ENCODE data around the gene BAZ1B. TPM values are rescaled to one million over a fixed set of nuclear protein-coding genes. Genes with fewer than 3 reads are reported as not detected.
"Not testable (repeated sequence)": the region's sequence is repeated elsewhere in the genome, so short reads cannot be mapped to it uniquely, and the experiment has no call there.

Gene BAZ1B
- total RNA-seq, 1 experiment from 2014 or later, result 70.7 TPM

- no peak for DNase-seq (ENCODE audit: low read depth)
These were observed 14.5 kb downstream of the BAZ1B start for GRCh38 chr7:73507556-73507955.

- DNase-seq (ENCODE audit: low read depth), result no peak
These were observed 17.2 kb downstream of the BAZ1B start for GRCh38 chr7:73504920-73505319.

- DNase-seq (ENCODE audit: low read depth), result no peak
These were observed 18.1 kb downstream of the BAZ1B start for GRCh38 chr7:73504017-73504416.

- DNase-seq (ENCODE audit: low read depth), result no peak
These were observed 18.9 kb downstream of the BAZ1B start for GRCh38 chr7:73503229-73503628.

GRCh38 chr7:73496626-73497025, 25.5 kb downstream of the BAZ1B start:
- no peak for DNase-seq (ENCODE audit: low read depth)

- not testable (repeated sequence) for DNase-seq (ENCODE audit: low read depth)
These were observed 26.6 kb downstream of the BAZ1B start for GRCh38 chr7:73495507-73495906.

- no peak for DNase-seq (ENCODE audit: low read depth)
These were observed 32.1 kb downstream of the BAZ1B start for GRCh38 chr7:73489976-73490375.

- DNase-seq (ENCODE audit: low read depth), result no peak
These were observed 34.6 kb downstream of the BAZ1B start for GRCh38 chr7:73487486-73487885.

- DNase-seq (ENCODE audit: low read depth), result no peak
These were observed 38.9 kb downstream of the BAZ1B start for GRCh38 chr7:73483171-73483570.

- no peak for DNase-seq (ENCODE audit: low read depth)
These were observed 39.3 kb downstream of the BAZ1B start for GRCh38 chr7:73482746-73483145.

GRCh38 chr7:73481521-73481920, 40.6 kb downstream of the BAZ1B start:
- DNase-seq (ENCODE audit: low read depth), result not testable (repeated sequence)

- DNase-seq (ENCODE audit: low read depth), result no peak
These were observed 43.5 kb downstream of the BAZ1B start for GRCh38 chr7:73478549-73478948.

- no peak for DNase-seq (ENCODE audit: low read depth)
These were observed 44.7 kb downstream of the BAZ1B start for GRCh38 chr7:73477376-73477775.

- no peak for DNase-seq (ENCODE audit: low read depth)
These were observed 51.9 kb downstream of the BAZ1B start for GRCh38 chr7:73470208-73470607.

- not testable (repeated sequence) for DNase-seq (ENCODE audit: low read depth)
These were observed 55.0 kb downstream of the BAZ1B start for GRCh38 chr7:73467046-73467445.

GRCh38 chr7:73466112-73466511, 56.0 kb downstream of the BAZ1B start:
- no peak for DNase-seq (ENCODE audit: low read depth)

- DNase-seq (ENCODE audit: low read depth), result no peak
These were observed 58.1 kb downstream of the BAZ1B start for GRCh38 chr7:73463966-73464365.

- DNase-seq (ENCODE audit: low read depth), result no peak
These were observed 58.8 kb downstream of the BAZ1B start for GRCh38 chr7:73463260-73463659.

- DNase-seq (ENCODE audit: low read depth), result no peak
These were observed 60.3 kb downstream of the BAZ1B start for GRCh38 chr7:73461782-73462285.

- DNase-seq (ENCODE audit: low read depth), result no peak
These were observed 67.7 kb downstream of the BAZ1B start for GRCh38 chr7:73454424-73454823.

- no peak for DNase-seq (ENCODE audit: low read depth)
These were observed 69.0 kb downstream of the BAZ1B start for GRCh38 chr7:73452999-73453635.

GRCh38 chr7:73451780-73452398, 70.2 kb downstream of the BAZ1B start:
- DNase-seq (ENCODE audit: low read depth), result peak; percentile 42

- DNase-seq (ENCODE audit: low read depth), result no peak
These were observed 72.7 kb downstream of the BAZ1B start for GRCh38 chr7:73449422-73449821.
